GM19455 (cell line): Measurements from ENCODE around the gene FTO.

ENCODE experiments used
- ATAC-seq: cut with Tn5 transposase; IDR thresholded peaks from one replicate; pipeline ENCODE4 v1.9.1; 2021; ENCODE audit not compliant: unreplicated experiment

The FTO gene

GRCh38 chr16:54194334-54194743 is 490.4 kb downstream of the FTO start:
- no peak for ATAC-seq

- ATAC-seq = no peak
Observed at GRCh38 chr16:54197758-54198157, 493.8 kb downstream of the FTO start.

- ATAC-seq = no peak
Observed at GRCh38 chr16:54199487-54200160, 495.7 kb downstream of the FTO start.

DNA sequence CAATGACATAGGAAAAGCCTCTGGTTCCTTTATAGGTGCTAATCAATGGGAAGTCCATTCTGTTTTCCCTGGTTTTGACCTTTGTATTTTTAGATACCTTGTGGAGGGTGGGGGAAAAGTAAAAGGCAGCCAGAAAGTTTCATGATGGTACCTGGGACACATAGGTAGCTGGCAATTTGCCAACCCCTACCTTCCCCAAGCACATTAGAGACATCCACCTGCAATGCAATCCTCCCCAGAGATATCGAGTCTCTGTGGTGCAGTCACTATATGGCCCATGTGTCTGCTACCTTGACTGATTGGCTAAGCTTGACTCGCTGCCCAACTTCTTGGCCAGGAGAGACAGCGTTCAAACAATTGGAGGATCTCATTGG is 496.2 kb downstream of the FTO start:
- no peak for ATAC-seq

DNA sequence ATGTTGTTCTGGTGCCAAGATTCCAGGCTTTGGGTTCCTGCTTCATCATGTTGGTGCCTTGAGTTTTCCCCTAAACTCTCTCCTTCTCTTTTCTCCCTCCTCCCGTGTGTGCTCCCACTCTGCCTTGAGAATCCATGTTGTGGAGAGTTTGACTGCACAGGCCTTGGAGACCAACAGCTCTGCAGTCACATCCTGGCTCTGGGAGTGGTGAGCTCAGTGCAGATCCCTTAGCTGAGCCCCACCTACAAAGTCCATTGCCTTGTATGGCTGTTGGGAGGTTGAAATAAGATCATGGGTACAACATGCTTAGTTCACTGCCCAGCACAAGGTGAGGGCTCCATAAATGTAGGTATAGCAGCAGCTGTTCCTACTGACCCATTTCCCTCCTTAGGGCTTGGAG is 496.8 kb downstream of the FTO start:
- ATAC-seq = no peak

GRCh38 chr16:54201200-54201599 is 497.2 kb downstream of the FTO start:
- no peak for ATAC-seq
